Measurements from ENCODE around the gene DBNDD2. TPM values are rescaled to one million over a fixed set of nuclear protein-coding genes. Genes with fewer than 3 reads are reported as not detected.
A peak's percentile ranks its signal among the peaks of the same experiment; 100 is the strongest.

DBNDD2 gene
- total RNA-seq, 1 experiment from 2014 or later, result 74.3 TPM

DNA sequence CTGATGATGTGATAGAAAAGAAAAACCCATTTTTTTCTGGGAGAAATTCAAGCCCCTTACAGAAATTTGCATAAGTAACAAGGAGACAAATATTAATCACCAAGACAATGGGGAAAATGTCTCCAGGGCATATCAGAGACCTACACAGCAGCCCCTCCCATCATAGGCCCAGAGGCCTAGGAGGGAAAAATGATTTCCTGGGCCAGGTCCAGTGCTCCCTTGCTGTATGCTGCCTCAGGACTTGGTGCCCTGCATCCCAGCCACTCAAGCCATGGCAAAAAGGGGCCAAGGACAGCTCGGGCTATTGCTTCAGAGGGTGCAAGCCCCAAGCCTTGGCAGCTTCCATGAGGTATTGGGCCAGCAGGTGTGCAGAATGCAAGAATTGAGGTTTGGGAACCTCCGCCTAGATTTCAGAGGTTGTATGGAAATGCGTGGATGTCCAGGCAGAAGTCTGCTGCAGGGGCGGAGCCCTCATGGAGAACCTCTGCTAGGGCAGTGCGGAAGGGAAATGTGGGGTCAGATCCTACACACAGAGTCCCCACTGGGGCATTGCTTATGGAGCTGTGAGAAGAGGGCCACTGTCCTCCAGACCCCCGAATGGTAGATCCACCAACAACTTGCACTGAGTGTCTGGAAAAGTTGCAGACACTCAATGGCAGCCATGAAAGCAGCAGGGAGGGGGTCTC is 7.6 kb upstream of the DBNDD2 start:
- peak in 1 of 2 experiments; percentile 60 for DNase-seq
- ChIA-PET POLR2A (no interaction called here), CTCF (no interaction called here)
- Histone ChIP-seq H3K27me3 (replicated peaks; ENCODE audit: control insufficient read depth, insufficient read depth, low read length) (no peaks in the 10 kb centered on the region), H3K4me3 (ENCODE audit: low read depth, low read length) (no peak overlapping the region), H3K36me3 (ENCODE audit: control insufficient read depth, insufficient read depth, low read length) (0 out of 2 replicates have a peak, but pooled peaks cover 2% of the 10 kb centered on the region), H3K4me1 (no peaks in the 10 kb centered on the region), H3K9me3 (peaks cover 38% of the 10 kb centered on the region)
- TF ChIP-seq, protein P1, sequence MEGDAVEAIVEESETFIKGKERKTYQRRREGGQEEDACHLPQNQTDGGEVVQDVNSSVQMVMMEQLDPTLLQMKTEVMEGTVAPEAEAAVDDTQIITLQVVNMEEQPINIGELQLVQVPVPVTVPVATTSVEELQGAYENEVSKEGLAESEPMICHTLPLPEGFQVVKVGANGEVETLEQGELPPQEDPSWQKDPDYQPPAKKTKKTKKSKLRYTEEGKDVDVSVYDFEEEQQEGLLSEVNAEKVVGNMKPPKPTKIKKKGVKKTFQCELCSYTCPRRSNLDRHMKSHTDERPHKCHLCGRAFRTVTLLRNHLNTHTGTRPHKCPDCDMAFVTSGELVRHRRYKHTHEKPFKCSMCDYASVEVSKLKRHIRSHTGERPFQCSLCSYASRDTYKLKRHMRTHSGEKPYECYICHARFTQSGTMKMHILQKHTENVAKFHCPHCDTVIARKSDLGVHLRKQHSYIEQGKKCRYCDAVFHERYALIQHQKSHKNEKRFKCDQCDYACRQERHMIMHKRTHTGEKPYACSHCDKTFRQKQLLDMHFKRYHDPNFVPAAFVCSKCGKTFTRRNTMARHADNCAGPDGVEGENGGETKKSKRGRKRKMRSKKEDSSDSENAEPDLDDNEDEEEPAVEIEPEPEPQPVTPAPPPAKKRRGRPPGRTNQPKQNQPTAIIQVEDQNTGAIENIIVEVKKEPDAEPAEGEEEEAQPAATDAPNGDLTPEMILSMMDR (IDR thresholded peaks at IDR 0.05; ENCODE audit: insufficient read depth in 1 of 2, low read depth in 1 of 2, low read length in 1 of 2, severe bottlenecking in 1 of 2, unreplicated experiment in 1 of 2), result no peak
- no peaks in the 10 kb centered on the region for H3K4me1 Mint-ChIP-seq (ENCODE audit: low read depth, unreplicated experiment)
- no peak overlapping the region for H3K27ac Mint-ChIP-seq (ENCODE audit: unreplicated experiment)
- H3K9me3 Mint-ChIP-seq (ENCODE audit: unreplicated experiment), result peaks cover 56% of the 10 kb centered on the region
- BruUV-seq (replicated peaks), result no TSS peak
- intact Hi-C loops (cut with micrococcal nuclease; ENCODE audit: unreplicated experiment), result no loop called here
- H3K36me3 Mint-ChIP-seq (ENCODE audit: insufficient read depth, unreplicated experiment), result peaks cover 5% of the 10 kb centered on the region
- H3K4me3 Mint-ChIP-seq (ENCODE audit: unreplicated experiment), result no peak overlapping the region
- no peaks in the 10 kb centered on the region for H3K27me3 Mint-ChIP-seq (ENCODE audit: insufficient read depth, unreplicated experiment)

DNA sequence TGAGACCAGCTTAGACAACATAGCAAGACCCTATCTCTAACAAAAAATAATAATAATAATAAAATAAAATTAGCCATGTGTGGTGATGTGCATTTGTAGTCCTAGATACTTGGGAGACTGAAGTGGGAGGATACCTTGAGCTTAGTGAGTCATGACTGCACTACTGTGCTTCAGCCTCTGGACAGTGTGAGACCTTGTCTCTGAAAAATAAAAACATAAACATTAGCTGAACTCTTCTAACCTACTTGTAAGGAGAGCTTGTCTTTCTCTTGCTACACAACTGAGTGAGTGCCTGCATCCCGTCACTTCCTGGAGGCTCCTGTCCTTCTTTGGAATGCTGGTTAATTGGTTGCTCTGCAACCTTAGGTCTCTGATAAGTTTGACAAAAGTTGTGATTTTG is 5.1 kb upstream of the DBNDD2 start:
- 0 out of 2 replicates have a peak, but pooled peaks cover 2% of the 10 kb centered on the region for H3K36me3 ChIP-seq (ENCODE audit: control insufficient read depth, insufficient read depth, low read length)
- H3K27me3 ChIP-seq (replicated peaks; ENCODE audit: control insufficient read depth, insufficient read depth, low read length), result no peaks in the 10 kb centered on the region
- H3K4me1 ChIP-seq, result no peaks in the 10 kb centered on the region
- Mint-ChIP-seq H3K4me3 (ENCODE audit: unreplicated experiment) (no peak overlapping the region), H3K27me3 (ENCODE audit: insufficient read depth, unreplicated experiment) (no peaks in the 10 kb centered on the region), H3K27ac (ENCODE audit: unreplicated experiment) (no peak overlapping the region), H3K36me3 (ENCODE audit: insufficient read depth, unreplicated experiment) (peaks cover 6% of the 10 kb centered on the region), H3K9me3 (ENCODE audit: unreplicated experiment) (peaks cover 48% of the 10 kb centered on the region), H3K4me1 (ENCODE audit: low read depth, unreplicated experiment) (no peaks in the 10 kb centered on the region)
- TF ChIP-seq, protein P1 (IDR thresholded peaks at IDR 0.05; ENCODE audit: insufficient read depth in 1 of 2, low read depth in 1 of 2, low read length in 1 of 2, severe bottlenecking in 1 of 2, unreplicated experiment in 1 of 2), result no peak
- CTCF ChIA-PET, result interaction anchor here (0.6 to 1.2 kb wide), 2 partner anchors 40 to 80 kb away, joined by 3 read pairs; partner anchors contain the start of gene SYS1
- no peak overlapping the region for H3K4me3 ChIP-seq (ENCODE audit: low read depth, low read length)
- intact Hi-C loops (cut with micrococcal nuclease; ENCODE audit: unreplicated experiment), result no loop called here
- BruUV-seq (replicated peaks), result no TSS peak
- POLR2A ChIA-PET, result interaction anchor here (0.8 kb wide), 1 partner anchor 50 kb away, joined by 4 read pairs; no protein-coding TSS in a partner anchor
- H3K9me3 ChIP-seq, result peaks cover 34% of the 10 kb centered on the region
- no peak for DNase-seq

DNA sequence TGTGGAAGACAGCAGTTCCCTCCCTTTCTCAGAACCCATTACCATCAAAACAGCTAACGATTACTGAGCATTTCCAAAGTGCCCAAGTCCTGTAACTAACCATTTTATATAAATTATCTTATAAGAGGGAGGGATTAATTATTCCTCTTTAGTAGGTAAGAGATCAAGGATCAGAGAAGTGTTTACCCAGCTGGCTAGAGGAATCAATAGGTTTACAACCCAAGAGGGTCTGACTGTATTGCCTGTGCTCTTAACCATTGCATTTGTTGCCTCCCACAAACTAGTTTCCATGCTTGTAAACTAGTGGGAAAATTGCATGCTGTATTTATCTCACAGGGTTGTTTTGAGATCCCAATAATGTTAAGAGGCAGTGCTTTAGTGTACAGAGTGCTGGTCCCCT is 3.7 kb upstream of the DBNDD2 start:
- Histone ChIP-seq H3K27me3 (replicated peaks; ENCODE audit: control insufficient read depth, insufficient read depth, low read length) (no peaks in the 10 kb centered on the region), H3K4me3 (ENCODE audit: low read depth, low read length) (no peak overlapping the region), H3K9me3 (peaks cover 26% of the 10 kb centered on the region), H3K36me3 (ENCODE audit: control insufficient read depth, insufficient read depth, low read length) (peaks cover 4% of the 10 kb centered on the region; the same call in 1 of the 2 replicates), H3K4me1 (no peaks in the 10 kb centered on the region)
- peak overlapping the region; percentile 84 for H3K4me3 Mint-ChIP-seq (ENCODE audit: unreplicated experiment)
- CTCF ChIA-PET, result no interaction called here
- BruUV-seq (replicated peaks), result TSS peak; percentile 18
- no peaks in the 10 kb centered on the region for H3K27me3 Mint-ChIP-seq (ENCODE audit: insufficient read depth, unreplicated experiment)
- peaks cover 34% of the 10 kb centered on the region for H3K9me3 Mint-ChIP-seq (ENCODE audit: unreplicated experiment)
- intact Hi-C loops (cut with micrococcal nuclease; ENCODE audit: unreplicated experiment), result no loop called here
- TF ChIP-seq, protein P1 (IDR thresholded peaks at IDR 0.05; ENCODE audit: insufficient read depth in 1 of 2, low read depth in 1 of 2, low read length in 1 of 2, severe bottlenecking in 1 of 2, unreplicated experiment in 1 of 2), result no peak
- POLR2A ChIA-PET, result interaction anchor here (1.0 kb wide), 1 partner anchor 12 kb away, joined by 3 read pairs; the partner anchor contains the start of gene PIGT
- H3K27ac Mint-ChIP-seq (ENCODE audit: unreplicated experiment), result peak overlapping the region; percentile 52
- H3K4me1 Mint-ChIP-seq (ENCODE audit: low read depth, unreplicated experiment), result no peaks in the 10 kb centered on the region
- peaks cover 6% of the 10 kb centered on the region for H3K36me3 Mint-ChIP-seq (ENCODE audit: insufficient read depth, unreplicated experiment)
- no peak for DNase-seq
